Measurements from ENCODE around the gene WFDC5.
"Not testable (repeated sequence)": the region's sequence is repeated elsewhere in the genome, so short reads cannot be mapped to it uniquely, and the experiment has no call there.

The WFDC5 gene

DNA sequence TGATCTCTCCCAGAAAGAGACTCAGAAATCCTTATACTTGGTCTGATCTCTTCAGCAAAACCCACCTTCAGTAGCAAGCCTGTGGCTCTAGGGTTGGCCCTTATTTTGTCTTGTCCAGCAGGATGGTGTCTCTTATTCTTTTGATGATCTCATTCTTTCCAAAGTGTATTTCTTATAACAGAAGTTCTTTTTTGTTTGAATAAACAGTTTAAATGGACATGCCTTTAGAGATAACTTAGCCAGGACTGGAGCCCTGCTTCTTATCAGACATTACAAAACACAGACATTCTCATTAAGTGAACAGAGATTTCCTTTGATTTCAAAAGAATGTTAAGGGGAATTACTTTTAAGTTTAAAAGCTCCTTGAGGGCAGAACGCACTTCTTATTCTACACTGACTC, 45.7 kb downstream of the WFDC5 start:
- DNase-seq (no peak), ATAC-seq (replicated peaks) (no peak)
- H3K4me3 Mint-ChIP-seq: no peak overlapping the region
- no peak overlapping the region for H3K27ac Mint-ChIP-seq
- no peaks in the 10 kb centered on the region for H3K9me3 Mint-ChIP-seq
- peaks cover 28 to 47% of the 10 kb centered on the region in 2 donors for H3K4me1 Mint-ChIP-seq
- H3K27me3 Mint-ChIP-seq: no peaks in the 10 kb centered on the region
- H3K36me3 Mint-ChIP-seq: peaks cover 40 to 56% of the 10 kb centered on the region in 2 donors

DNA sequence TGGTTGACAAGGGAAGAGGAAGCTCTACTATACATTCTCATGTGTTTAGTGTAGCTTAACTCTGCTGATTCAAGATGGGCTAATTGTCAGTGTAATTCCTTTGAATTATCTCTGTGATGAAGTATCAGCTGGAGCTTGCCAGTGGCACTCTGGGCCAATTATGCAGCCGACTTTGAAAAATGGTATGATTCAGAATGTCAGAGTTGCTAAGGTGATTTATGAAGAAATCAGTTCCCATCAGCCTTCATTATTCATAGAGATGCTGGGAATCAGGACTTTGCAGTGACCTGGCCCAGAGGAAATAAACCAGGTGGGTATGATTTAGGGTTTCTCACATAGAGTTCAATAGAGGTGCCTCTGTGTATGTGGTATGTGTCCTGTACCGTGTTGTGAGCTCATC, 47.4 kb downstream of the WFDC5 start:
- H3K36me3 Mint-ChIP-seq: peaks cover 46 to 64% of the 10 kb centered on the region in 2 donors
- no peaks in the 10 kb centered on the region for H3K9me3 Mint-ChIP-seq
- ATAC-seq (replicated peaks) (no peak), DNase-seq (no peak)
- H3K4me1 Mint-ChIP-seq: peaks cover 31 to 56% of the 10 kb centered on the region in 2 donors
- H3K27me3 Mint-ChIP-seq: no peaks in the 10 kb centered on the region
- H3K27ac Mint-ChIP-seq: no peak overlapping the region
- no peak overlapping the region for H3K4me3 Mint-ChIP-seq

DNA sequence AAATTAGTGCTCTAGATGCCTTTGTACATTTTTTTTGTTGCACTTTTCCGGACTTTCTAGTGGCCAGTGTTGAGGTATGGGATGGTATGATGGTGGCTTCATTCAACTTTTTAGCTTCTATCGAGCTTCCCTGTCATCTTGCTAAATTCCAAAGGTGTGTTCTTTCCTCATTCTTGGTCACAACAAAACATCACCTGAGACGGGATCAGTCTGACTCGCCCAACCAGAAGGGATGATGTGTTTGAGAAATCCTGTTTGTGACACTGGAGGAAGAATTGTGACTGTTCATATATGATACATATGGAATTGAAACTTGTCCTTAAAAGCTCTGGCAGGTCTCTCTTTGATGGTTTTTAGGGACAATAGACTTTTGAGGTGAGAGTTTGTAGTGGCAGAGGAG, 47.9 kb downstream of the WFDC5 start:
- ATAC-seq (replicated peaks) (no peak), DNase-seq (no peak)
- Mint-ChIP-seq H3K4me1 (peaks cover 34 to 60% of the 10 kb centered on the region in 2 donors), H3K27me3 (no peaks in the 10 kb centered on the region), H3K36me3 (peaks cover 49 to 69% of the 10 kb centered on the region in 2 donors), H3K9me3 (no peaks in the 10 kb centered on the region), H3K4me3 (no peak overlapping the region), H3K27ac (peak overlapping the region; percentile 38)

DNA sequence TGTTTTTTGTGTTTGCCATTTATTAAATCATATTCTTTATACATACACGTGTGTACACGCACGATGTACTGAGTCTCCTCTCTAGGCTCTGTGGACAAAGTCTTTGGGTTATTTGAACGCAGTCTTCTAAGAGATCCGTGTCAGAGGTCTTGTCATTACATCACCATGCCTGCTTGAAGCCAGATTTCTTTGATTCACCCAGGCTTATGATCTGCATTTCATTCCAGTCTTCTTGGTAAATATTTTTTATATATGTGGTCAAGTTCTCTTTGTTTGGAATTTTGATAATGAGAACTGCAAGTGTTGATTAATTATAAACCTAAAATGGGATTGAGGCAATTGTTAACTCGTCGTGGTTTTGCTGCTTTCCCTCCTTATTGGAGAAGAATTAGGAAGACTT, 48.6 kb downstream of the WFDC5 start:
- Mint-ChIP-seq H3K27me3 (no peaks in the 10 kb centered on the region), H3K9me3 (no peaks in the 10 kb centered on the region), H3K4me1 (peaks cover 32 to 62% of the 10 kb centered on the region in 2 donors), H3K27ac (no peak overlapping the region), H3K36me3 (peaks cover 52 to 73% of the 10 kb centered on the region in 2 donors), H3K4me3 (no peak overlapping the region)
- DNase-seq: no peak
- ATAC-seq (replicated peaks): no peak

DNA sequence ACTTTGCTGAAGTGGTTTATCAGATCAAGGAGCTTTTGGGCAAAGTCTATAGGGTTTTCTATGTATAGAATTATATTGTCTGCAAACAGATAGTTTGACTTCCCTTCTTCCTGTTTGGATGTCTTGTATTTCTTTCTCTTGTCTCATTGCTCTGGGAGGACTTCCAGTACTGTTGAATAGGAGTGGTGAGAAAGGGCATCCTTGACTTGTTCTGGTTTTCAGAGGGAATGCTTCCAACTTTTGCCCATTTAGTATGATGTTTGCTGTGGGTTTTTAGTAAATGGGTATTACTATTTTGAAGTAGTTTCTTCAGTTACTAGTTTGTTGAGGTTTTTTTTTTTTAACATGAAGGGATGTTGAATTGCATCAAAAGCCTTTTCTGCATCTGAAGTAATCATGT, 50.2 kb downstream of the WFDC5 start:
- no peak for DNase-seq
- Mint-ChIP-seq H3K27ac (no peak overlapping the region), H3K36me3 (peaks cover 50 to 77% of the 10 kb centered on the region in 2 donors), H3K27me3 (no peaks in the 10 kb centered on the region), H3K9me3 (no peaks in the 10 kb centered on the region), H3K4me1 (peaks cover 32 to 66% of the 10 kb centered on the region in 2 donors), H3K4me3 (no peak overlapping the region)
- no peak for ATAC-seq (replicated peaks)

DNA sequence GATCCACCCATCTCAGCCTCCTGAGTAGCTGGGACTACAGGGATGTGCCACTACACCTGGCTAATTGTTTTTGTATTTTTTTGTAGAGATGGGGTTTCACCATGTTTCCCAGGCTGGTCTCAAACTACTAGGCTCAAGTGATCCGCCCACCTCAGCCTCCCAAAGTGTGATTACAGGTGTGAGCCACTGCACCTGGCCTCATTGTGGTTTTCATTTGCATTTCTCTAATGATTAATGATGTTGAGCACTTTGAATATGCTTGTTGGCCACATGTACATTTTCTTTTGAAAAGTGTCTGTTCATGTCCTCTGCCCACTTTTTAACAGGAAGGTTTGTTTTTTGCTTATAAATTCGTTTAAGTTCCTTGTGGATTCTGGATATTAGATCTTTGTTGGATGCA, 51.9 kb downstream of the WFDC5 start:
- H3K4me3 Mint-ChIP-seq; H3K9me3 Mint-ChIP-seq; ATAC-seq (replicated peaks); H3K27me3 Mint-ChIP-seq; DNase-seq: not testable (repeated sequence)
- H3K4me1 Mint-ChIP-seq: peaks cover 38 to 66% of the 10 kb centered on the region in 2 donors
- H3K36me3 Mint-ChIP-seq: peaks cover 45 to 70% of the 10 kb centered on the region in 2 donors
- peak overlapping the region; percentile 78 for H3K27ac Mint-ChIP-seq

DNA sequence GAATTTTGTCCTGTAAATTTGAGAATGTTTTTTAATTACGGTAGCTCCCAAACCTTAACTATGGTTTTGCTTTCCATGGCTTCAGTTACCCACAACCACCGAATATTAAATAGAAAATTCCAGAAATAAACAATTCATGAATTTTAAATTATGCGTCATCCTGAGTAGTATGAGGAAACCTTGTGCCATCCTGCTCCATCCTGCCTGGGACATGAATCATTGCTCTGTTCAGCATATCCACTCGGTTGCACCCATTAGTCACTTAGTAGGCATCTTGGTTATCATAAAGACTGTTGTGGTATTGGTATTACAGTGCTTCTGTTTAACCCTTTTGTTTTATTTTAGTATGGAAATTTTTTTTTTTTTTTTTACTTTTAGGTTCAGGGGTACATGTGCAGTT, 53.7 kb downstream of the WFDC5 start:
- DNase-seq: no peak
- peaks cover 38 to 74% of the 10 kb centered on the region in 2 donors for H3K4me1 Mint-ChIP-seq
- H3K36me3 Mint-ChIP-seq: peaks cover 45 to 65% of the 10 kb centered on the region in 2 donors
- ATAC-seq (replicated peaks): no peak
- H3K9me3 Mint-ChIP-seq: no peaks in the 10 kb centered on the region
- H3K4me3 Mint-ChIP-seq: no peak overlapping the region
- H3K27ac Mint-ChIP-seq: no peak overlapping the region
- H3K27me3 Mint-ChIP-seq: no peaks in the 10 kb centered on the region

DNA sequence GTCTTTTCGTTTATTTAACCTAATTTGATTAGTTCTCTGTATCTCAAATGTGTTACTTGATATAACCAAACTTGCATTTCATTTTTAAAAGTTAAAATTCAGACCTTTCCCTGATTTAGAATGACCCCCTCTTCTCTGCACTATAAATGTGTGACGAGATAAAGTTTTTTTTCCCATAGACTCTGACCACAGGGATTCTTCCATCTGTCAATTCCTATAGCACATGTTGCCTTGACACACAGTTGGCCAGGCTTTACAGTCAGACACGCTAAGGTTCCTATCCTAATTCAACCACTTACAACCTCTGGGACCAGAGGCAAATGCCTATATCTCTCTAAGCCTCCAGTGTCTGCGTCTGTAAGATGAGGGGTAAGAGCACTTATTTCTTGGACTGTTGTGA, 54.7 kb downstream of the WFDC5 start:
- H3K9me3 Mint-ChIP-seq: no peaks in the 10 kb centered on the region
- peaks cover 47 to 67% of the 10 kb centered on the region in 2 donors for H3K36me3 Mint-ChIP-seq
- no peak for DNase-seq
- H3K27me3 Mint-ChIP-seq: no peaks in the 10 kb centered on the region
- ATAC-seq (replicated peaks): no peak
- H3K4me3 Mint-ChIP-seq: no peak overlapping the region
- H3K27ac Mint-ChIP-seq: peak overlapping the region; percentile 59
- H3K4me1 Mint-ChIP-seq: peaks cover 39 to 77% of the 10 kb centered on the region in 2 donors
